Sigmoid colon (tissue), 4 donors: ENCODE measurements around the gene SLC39A11.

ENCODE experiments used
- CTCF ChIP-seq, 4 experiments: fragments of 450-650 bp in 3 of 4; fragments of 200-600 bp in 1 of 4; IDR thresholded peaks; one replicate each; pipeline ENCODE4 v1.5.1; 2016 to 2019; ENCODE audit warnings: antibody characterized with exemption in 4 of 4, mild to moderate bottlenecking in 3 of 4, moderate library complexity in 2 of 4
- POLR2A ChIP-seq, 2 donors: fragments of 450-650 bp; IDR thresholded peaks; one replicate each; pipeline ENCODE4 v1.6.1; 2016; ENCODE audit warnings: antibody characterized with exemption in 2 of 2, mild to moderate bottlenecking in 2 of 2, moderate library complexity in 2 of 2
- POLR2AphosphoS5 ChIP-seq, 4 donors: sonication (generic); formaldehyde crosslinking; IDR thresholded peaks; one replicate each; pipeline ENCODE4 v1.6.1; 2017; ENCODE audit warnings: antibody characterized with exemption in 4 of 4

- no peak for TF ChIP-seq CTCF (IDR thresholded peaks at IDR 0.05)
- TF ChIP-seq POLR2AphosphoS5 (IDR thresholded peaks at IDR 0.05) = no peak
- no peak for TF ChIP-seq POLR2A (IDR thresholded peaks at IDR 0.05)
Observed at GRCh38 chr17:72858826-72859495, 233.5 kb downstream of the SLC39A11 start.
